Naive B cell (primary cell): Measurements from ENCODE around the gene NXPH1. TPM values are rescaled to one million over a fixed set of nuclear protein-coding genes. Genes with fewer than 3 reads are reported as not detected.
"Not testable (repeated sequence)": the region's sequence is repeated elsewhere in the genome, so short reads cannot be mapped to it uniquely, and the experiment has no call there.

Experiments used
- ATAC-seq, 2 donors: fragments of 150-1000 bp; cut with Tn5 transposase; 2 replicates each; pipeline ENCODE4 v1.10.0; 2021; ENCODE audit warnings: low read depth in 2 of 2, mild to moderate bottlenecking in 2 of 2, moderate library complexity in 2 of 2
- DNase-seq: peaks from one replicate; pipeline ENCODE4 v3.0.0; 2022
- H3K27ac Mint-ChIP-seq, 6 donors: one replicate each; pipeline ENCODE4 v1.8.0; 2020 to 2022; ENCODE audit warnings: mild to moderate bottlenecking in 6 of 6, mixed read lengths in 6 of 6, moderate library complexity in 5 of 6, inconsistent platforms in 2 of 6
- H3K27me3 Mint-ChIP-seq, 3 donors: one replicate each; pipeline ENCODE4 v1.8.0; 2021 to 2022; ENCODE audit warnings: mixed read lengths in 3 of 3, mild to moderate bottlenecking in 1 of 3
- H3K36me3 Mint-ChIP-seq, 2 donors: one replicate each; pipeline ENCODE4 v1.8.0; 2020 to 2022; ENCODE audit warnings: mixed read lengths in 2 of 2, inconsistent platforms in 1 of 2, mild to moderate bottlenecking in 1 of 2
- H3K4me1 Mint-ChIP-seq, 3 donors: one replicate each; pipeline ENCODE4 v1.8.0; 2020 to 2022; ENCODE audit warnings: mixed read lengths in 3 of 3, inconsistent platforms in 1 of 3, mild to moderate bottlenecking in 1 of 3, moderate library complexity in 1 of 3
- H3K4me3 Mint-ChIP-seq, 8 donors: one replicate each; pipeline ENCODE4 v1.8.0; 2020 to 2022; ENCODE audit warnings: mild to moderate bottlenecking in 8 of 8, mixed read lengths in 8 of 8, moderate library complexity in 8 of 8, inconsistent platforms in 2 of 8
- H3K9me3 Mint-ChIP-seq, 7 donors: one replicate each; pipeline ENCODE4 v1.8.0; 2020 to 2022; ENCODE audit warnings: mixed read lengths in 7 of 7, mild to moderate bottlenecking in 5 of 7, inconsistent platforms in 2 of 7, moderate library complexity in 1 of 7
- polyA plus RNA-seq, 6 donors: library from polyadenylated mRNA; unstranded; fragments of 300-500 nt; fragmentation: Illumina TruSeq; gene quantifications; one replicate each; pipeline ENCODE4 v1.2.3, GENCODE V29; 2021; ENCODE audit warnings: low read depth in 6 of 6

NXPH1 gene
- polyA plus RNA-seq, 6 donors from 2014 or later = not detected

DNA sequence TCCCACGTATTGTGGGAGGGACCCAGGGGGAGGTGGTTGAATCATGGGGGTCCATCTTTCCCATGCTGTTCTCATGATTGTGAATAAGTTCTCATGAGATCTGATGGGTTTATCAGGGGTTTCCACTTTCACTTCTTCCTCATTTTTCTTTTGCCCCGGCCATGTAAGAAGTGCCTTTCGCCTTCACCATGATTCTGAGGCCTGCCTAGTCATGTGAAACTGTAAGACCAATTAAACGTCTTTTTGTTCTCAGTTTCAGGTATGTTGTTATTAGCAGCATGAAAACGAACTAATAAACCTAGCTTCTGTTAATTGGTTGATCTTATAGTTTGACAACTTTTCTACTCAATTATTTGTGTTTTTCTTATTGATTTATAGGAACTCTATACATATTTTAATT lies 206.3 kb downstream of the NXPH1 start:
- Mint-ChIP-seq H3K4me1 (no peaks in the 10 kb centered on the region), H3K9me3 (peaks cover 0 to 3% (median 0%) of the 10 kb centered on the region in 7 donors), H3K4me3 (no peak overlapping the region), H3K27ac (no peak overlapping the region), H3K27me3 (no peaks in the 10 kb centered on the region), H3K36me3 (no peaks in the 10 kb centered on the region)
- no peak for DNase-seq
- ATAC-seq = no peak

GRCh38 chr7:8640671-8641070 lies 207.3 kb downstream of the NXPH1 start:
- H3K9me3 Mint-ChIP-seq = peaks cover 0 to 2% (median 0%) of the 10 kb centered on the region in 7 donors
- ATAC-seq (no peak), DNase-seq (no peak)
- no peaks in the 10 kb centered on the region for H3K36me3 Mint-ChIP-seq
- no peaks in the 10 kb centered on the region for H3K4me1 Mint-ChIP-seq
- peak overlapping the region in 1 of 6 donors; percentile 33 for H3K27ac Mint-ChIP-seq
- H3K4me3 Mint-ChIP-seq = peak overlapping the region in 1 of 8 donors; percentile 69
- H3K27me3 Mint-ChIP-seq = no peaks in the 10 kb centered on the region

DNA sequence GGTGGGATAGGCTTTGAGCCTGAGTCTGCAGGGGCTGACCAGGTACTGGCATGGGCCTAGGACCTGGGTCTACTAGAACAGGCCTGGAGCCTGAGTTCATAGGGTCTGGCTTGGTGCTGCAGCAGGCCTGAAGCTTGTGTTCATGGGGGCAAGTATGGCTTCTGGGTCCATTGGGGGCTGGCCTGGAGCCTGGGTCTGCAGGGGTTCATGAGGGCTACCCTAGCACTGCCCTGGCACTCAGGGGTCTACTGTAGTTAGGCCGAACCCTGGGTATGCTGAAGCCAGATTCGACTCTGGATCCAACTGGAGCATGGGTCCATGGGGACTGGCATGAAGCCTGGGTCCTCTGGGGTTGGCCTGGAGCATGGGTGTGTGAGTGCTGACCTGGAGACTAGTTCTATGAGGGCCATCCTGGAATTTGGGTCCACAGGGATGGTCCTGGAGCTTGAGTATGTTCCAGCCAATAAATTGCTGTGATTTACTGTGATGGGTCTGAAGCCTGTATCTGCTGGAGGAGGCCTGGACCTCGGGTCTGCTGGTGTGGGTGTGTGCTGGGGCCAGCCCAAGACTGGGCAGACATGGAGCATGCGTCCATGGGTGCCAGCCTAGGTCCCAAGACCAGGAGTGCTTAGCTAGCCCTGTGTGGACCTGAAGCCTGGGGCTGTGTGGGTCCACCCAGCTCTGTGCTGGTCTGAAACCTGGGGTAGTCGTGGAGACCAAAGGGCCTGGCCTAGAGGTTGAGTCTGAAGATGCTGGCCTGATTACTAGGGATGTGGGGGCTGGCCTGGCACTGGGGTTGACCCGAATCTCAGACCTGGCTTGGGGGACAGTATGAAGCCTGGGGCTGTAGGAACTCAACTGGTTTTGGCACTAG lies 235.5 kb downstream of the NXPH1 start:
- no peaks in the 10 kb centered on the region for H3K27me3 Mint-ChIP-seq
- no peaks in the 10 kb centered on the region for H3K4me1 Mint-ChIP-seq
- H3K4me3 Mint-ChIP-seq = no peak overlapping the region
- H3K27ac Mint-ChIP-seq = no peak overlapping the region
- DNase-seq (no peak), ATAC-seq (no peak)
- peaks cover 0 to 5% of the 10 kb centered on the region in 2 donors for H3K36me3 Mint-ChIP-seq
- H3K9me3 Mint-ChIP-seq = peaks cover 3 to 13% (median 10%) of the 10 kb centered on the region in 7 donors

DNA sequence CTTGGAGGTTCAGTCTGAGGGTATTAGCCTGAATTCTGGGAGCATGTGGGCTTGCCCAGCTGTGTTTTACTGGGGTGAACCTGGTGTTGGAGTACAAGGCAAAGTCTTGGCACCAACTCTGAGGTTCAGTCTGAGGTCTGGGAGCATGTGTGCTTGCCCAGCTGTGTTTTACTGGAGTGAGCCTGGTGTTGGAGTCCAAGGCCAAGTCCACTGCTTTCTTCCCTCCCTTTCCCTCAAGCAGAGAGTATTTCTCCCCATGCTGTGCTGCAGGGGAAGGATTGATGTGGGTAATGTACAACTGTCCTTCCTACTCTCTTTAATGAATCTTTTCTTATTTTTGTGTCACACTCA lies 236.1 kb downstream of the NXPH1 start:
- no peak overlapping the region for H3K4me3 Mint-ChIP-seq
- no peak for ATAC-seq
- no peak for DNase-seq
- no peaks in the 10 kb centered on the region for H3K4me1 Mint-ChIP-seq
- H3K27me3 Mint-ChIP-seq = no peaks in the 10 kb centered on the region
- no peak overlapping the region for H3K27ac Mint-ChIP-seq
- peaks cover 0 to 5% of the 10 kb centered on the region in 2 donors for H3K36me3 Mint-ChIP-seq
- peaks cover 3 to 13% (median 8%) of the 10 kb centered on the region in 7 donors for H3K9me3 Mint-ChIP-seq

DNA sequence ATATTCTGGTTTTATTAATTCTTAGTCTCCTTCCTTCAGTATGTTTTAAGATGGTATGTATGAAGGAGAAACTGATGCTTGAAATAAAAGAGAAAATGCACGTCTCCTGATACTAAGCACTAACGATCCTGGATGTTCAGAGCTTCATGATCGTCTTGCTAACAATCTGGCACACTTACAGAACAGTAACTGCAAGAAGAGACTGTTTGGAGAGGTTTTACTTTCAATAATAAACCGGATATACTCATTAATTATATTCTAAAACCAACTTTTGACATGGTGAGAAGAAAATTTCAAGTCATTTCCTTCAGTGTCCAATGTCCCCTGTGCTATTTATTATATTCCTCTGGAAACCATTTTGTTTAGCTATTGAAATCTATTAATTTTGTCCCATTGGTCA lies 251.0 kb downstream of the NXPH1 start:
- ATAC-seq (no peak), DNase-seq (no peak)
- Mint-ChIP-seq H3K27ac (no peak overlapping the region), H3K27me3 (no peaks in the 10 kb centered on the region), H3K4me1 (no peaks in the 10 kb centered on the region), H3K9me3 (peaks cover 0 to 4% (median 0%) of the 10 kb centered on the region in 7 donors), H3K4me3 (no peak overlapping the region), H3K36me3 (no peaks in the 10 kb centered on the region)

DNA sequence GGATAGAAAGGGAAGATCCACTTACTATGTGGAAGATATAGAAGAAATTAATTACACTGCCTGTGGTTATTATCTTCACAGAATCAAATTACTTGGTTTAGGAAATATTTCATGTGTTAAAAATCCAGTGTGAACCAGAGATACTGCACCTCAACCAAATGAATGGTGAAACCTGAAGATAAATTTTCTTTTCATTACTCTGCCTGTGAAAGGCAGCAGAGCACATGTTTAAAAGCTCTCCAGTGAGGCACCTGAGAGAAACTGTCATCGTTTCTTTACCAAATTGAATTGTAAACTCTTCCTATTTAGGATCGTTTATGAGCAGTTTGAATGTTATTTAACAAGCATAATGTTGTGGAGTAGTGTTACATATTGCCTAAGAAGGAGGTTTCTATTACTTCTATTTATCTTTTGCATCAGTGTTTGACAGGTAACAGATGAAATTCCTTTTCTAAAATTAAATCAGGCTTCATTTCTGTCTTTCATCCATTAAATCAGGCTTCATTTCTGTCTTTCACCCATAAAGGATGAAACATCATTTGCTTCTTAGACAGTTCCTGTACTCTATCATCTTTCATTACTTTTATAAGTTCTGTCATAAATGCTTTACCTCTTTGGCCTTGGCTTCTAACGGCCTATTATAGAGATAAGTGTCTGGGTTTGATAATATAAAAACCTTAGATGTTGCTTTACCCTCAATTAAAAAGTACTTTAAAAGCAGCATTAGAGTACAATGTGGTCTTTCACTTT lies 266.6 kb downstream of the NXPH1 start:
- ATAC-seq (no peak), DNase-seq (no peak)
- no peaks in the 10 kb centered on the region for H3K36me3 Mint-ChIP-seq
- H3K27me3 Mint-ChIP-seq = no peaks in the 10 kb centered on the region
- no peak overlapping the region for H3K4me3 Mint-ChIP-seq
- no peak overlapping the region for H3K27ac Mint-ChIP-seq
- peaks cover 0 to 5% (median 0%) of the 10 kb centered on the region in 7 donors for H3K9me3 Mint-ChIP-seq
- H3K4me1 Mint-ChIP-seq = no peaks in the 10 kb centered on the region

DNA sequence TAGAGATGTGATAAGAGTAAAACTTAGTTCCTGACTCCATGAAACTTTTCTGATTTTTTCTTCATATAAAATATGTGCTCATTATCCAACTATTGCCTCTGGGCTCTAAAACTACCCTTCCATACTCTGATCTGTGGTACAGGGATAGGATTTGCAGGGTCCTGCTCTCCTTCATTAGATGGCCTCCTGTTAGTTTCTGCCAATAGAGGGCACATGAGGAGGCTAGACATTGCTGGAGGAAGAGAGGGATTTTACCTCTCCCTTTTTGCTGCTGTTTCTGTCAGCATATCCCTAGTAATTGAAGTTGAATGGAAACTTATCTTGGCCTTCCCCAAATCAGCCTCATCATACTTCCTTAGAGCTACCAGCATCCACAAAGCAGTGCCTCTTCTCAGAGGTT lies 269.4 kb downstream of the NXPH1 start:
- Mint-ChIP-seq H3K9me3 (peaks cover 0 to 4% (median 0%) of the 10 kb centered on the region in 7 donors), H3K27ac (no peak overlapping the region), H3K4me1 (no peaks in the 10 kb centered on the region), H3K27me3 (no peaks in the 10 kb centered on the region), H3K36me3 (no peaks in the 10 kb centered on the region), H3K4me3 (no peak overlapping the region)
- no peak for DNase-seq
- no peak for ATAC-seq

- DNase-seq = no peak
- Mint-ChIP-seq H3K27me3 (no peaks in the 10 kb centered on the region), H3K4me3 (no peak overlapping the region), H3K36me3 (no peaks in the 10 kb centered on the region), H3K27ac (no peak overlapping the region), H3K4me1 (no peaks in the 10 kb centered on the region), H3K9me3 (peaks cover 0 to 4% (median 0%) of the 10 kb centered on the region in 7 donors)
- no peak for ATAC-seq
Observed at GRCh38 chr7:8710124-8710523, 276.7 kb downstream of the NXPH1 start.

- H3K9me3 Mint-ChIP-seq = peaks cover 0 to 8% (median 2%) of the 10 kb centered on the region in 7 donors
- H3K27me3 Mint-ChIP-seq = no peaks in the 10 kb centered on the region
Observed at GRCh38 chr7:8714791-8715190, 281.4 kb downstream of the NXPH1 start.

GRCh38 chr7:8719102-8719501 lies 285.7 kb downstream of the NXPH1 start:
- no peak for DNase-seq
- Mint-ChIP-seq H3K4me3 (no peak overlapping the region), H3K27ac (no peak overlapping the region), H3K27me3 (no peaks in the 10 kb centered on the region), H3K36me3 (no peaks in the 10 kb centered on the region), H3K4me1 (no peaks in the 10 kb centered on the region), H3K9me3 (peaks cover 0 to 6% (median 0%) of the 10 kb centered on the region in 7 donors)
- no peak for ATAC-seq

More at GRCh38 chr7:8714791-8715190, 281.4 kb downstream of the NXPH1 start:
- ATAC-seq (no peak), DNase-seq (no peak)
- no peak overlapping the region for H3K4me3 Mint-ChIP-seq
- no peaks in the 10 kb centered on the region for H3K36me3 Mint-ChIP-seq
- no peaks in the 10 kb centered on the region for H3K4me1 Mint-ChIP-seq
- H3K27ac Mint-ChIP-seq = no peak overlapping the region

GRCh38 chr7:8724080-8724718 lies 290.8 kb downstream of the NXPH1 start:
- H3K27ac Mint-ChIP-seq = no peak overlapping the region
- no peaks in the 10 kb centered on the region for H3K27me3 Mint-ChIP-seq
- no peaks in the 10 kb centered on the region for H3K4me1 Mint-ChIP-seq
- DNase-seq (no peak), ATAC-seq (no peak)
- peaks cover 0 to 2% (median 0%) of the 10 kb centered on the region in 7 donors for H3K9me3 Mint-ChIP-seq
- H3K36me3 Mint-ChIP-seq = no peaks in the 10 kb centered on the region
- no peak overlapping the region for H3K4me3 Mint-ChIP-seq

DNA sequence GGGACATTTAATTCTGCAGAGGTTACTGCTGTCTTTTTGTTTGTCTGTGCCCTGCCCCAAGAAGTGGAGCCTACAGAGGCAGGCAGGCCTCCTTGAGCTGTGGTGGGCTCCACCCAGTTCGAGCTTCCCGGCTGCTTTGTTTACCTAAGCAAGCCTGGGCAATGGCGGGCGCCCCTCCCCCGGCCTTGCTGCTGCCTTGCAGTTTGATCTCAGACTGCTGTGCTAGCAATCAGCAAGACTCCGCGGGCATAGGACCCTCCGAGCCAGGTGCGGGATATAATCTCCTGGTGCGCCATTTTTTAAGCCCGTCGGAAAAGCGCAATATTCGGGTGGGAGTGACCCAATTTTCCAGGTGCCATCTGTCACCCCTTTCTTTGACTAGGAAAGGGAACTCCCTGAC lies 298.3 kb downstream of the NXPH1 start:
- H3K4me3 Mint-ChIP-seq, H3K27ac Mint-ChIP-seq, H3K27me3 Mint-ChIP-seq, DNase-seq, H3K36me3 Mint-ChIP-seq, ATAC-seq, H3K4me1 Mint-ChIP-seq: not testable (repeated sequence)
- H3K9me3 Mint-ChIP-seq = peaks cover 0 to 13% (median 9%) of the 10 kb centered on the region in 7 donors

GRCh38 chr7:8739837-8740236 lies 306.4 kb downstream of the NXPH1 start:
- ATAC-seq (no peak), DNase-seq (no peak)
- H3K36me3 Mint-ChIP-seq = no peaks in the 10 kb centered on the region
- H3K4me1 Mint-ChIP-seq = no peaks in the 10 kb centered on the region
- H3K27ac Mint-ChIP-seq = no peak overlapping the region
- H3K9me3 Mint-ChIP-seq = peaks cover 0 to 17% (median 6%) of the 10 kb centered on the region in 7 donors
- H3K27me3 Mint-ChIP-seq = no peaks in the 10 kb centered on the region
- H3K4me3 Mint-ChIP-seq = no peak overlapping the region
